OCI-LY7 (cell line): Measurements from ENCODE around the gene ATP9A. TPM values are rescaled to one million over a fixed set of nuclear protein-coding genes. Genes with fewer than 3 reads are reported as not detected.
"Not testable (repeated sequence)": the region's sequence is repeated elsewhere in the genome, so short reads cannot be mapped to it uniquely, and the experiment has no call there.

Source experiments
- BruUV-seq: library from RNA; stranded (reverse); fragments of 400-500 nt; replicated peaks from 2 replicates; lab custom pipeline; 2021; lab: Mats Ljungman, UMichigan
- CTCF ChIA-PET: fragments of 300-600 bp; sonication (Branson Sonifier 250); formaldehyde crosslinking; loops from one replicate; lab custom pipeline; 2022; ENCODE audit warnings: antibody characterized with exemption; ENCODE audit not compliant: unreplicated experiment; lab: Charles Lee
- POLR2A ChIA-PET: fragments of 300-600 bp; sonication (Branson Sonifier 250); formaldehyde crosslinking; loops from one replicate; lab custom pipeline; 2022; ENCODE audit warnings: antibody characterized with exemption; lab: Charles Lee
- DNase-seq: peaks from one replicate; pipeline ENCODE4 v3.0.0-alpha.2; 2015; ENCODE audit warnings: low spot score
- H2AFZ ChIP-seq: fragments of 200-600 bp; sonication (generic), shearing (Covaris generic); 2 replicates; pipeline ENCODE4 v1.6.1; 2014; ENCODE audit warnings: mild to moderate bottlenecking, antibody characterized with exemption, low read length, moderate library complexity
- H3K27ac ChIP-seq: fragments of 200-600 bp; sonication (generic); 2 replicates; pipeline ENCODE4 v1.5.1; 2014; ENCODE audit warnings: mixed run types, low read depth, mild to moderate bottlenecking, moderate library complexity, low read length, inconsistent platforms; ENCODE audit not compliant: poor library complexity, severe bottlenecking
- H3K36me3 ChIP-seq: fragments of 200-600 bp; sonication (generic); 2 replicates; pipeline ENCODE4 v1.6.1; 2014; ENCODE audit warnings: mild to moderate bottlenecking, antibody characterized with exemption, low read length, moderate library complexity, mixed read lengths; ENCODE audit not compliant: insufficient read depth
- H3K4me1 ChIP-seq: fragments of 200-600 bp; sonication (generic); 2 replicates; pipeline ENCODE4 v1.5.1; 2014; ENCODE audit warnings: mild to moderate bottlenecking, low read length; ENCODE audit not compliant: insufficient read depth, poor library complexity, severe bottlenecking
- H3K4me2 ChIP-seq: fragments of 200-600 bp; sonication (generic); 2 replicates; pipeline ENCODE4 v1.6.1; 2014; ENCODE audit warnings: mild to moderate bottlenecking, low read length
- H3K4me3 ChIP-seq: fragments of 200-600 bp; sonication (generic); 2 replicates; pipeline ENCODE4 v1.5.1; 2014; ENCODE audit warnings: mild to moderate bottlenecking, low read depth, low read length; ENCODE audit not compliant: poor library complexity, severe bottlenecking
- H3K79me2 ChIP-seq: fragments of 200-600 bp; sonication (generic); 2 replicates; pipeline ENCODE4 v1.6.1; 2016; ENCODE audit warnings: low read depth, mild to moderate bottlenecking, low read length, moderate library complexity, mixed read lengths; ENCODE audit not compliant: insufficient read depth
- H3K9me2 ChIP-seq: fragments of 200-600 bp; sonication (generic); 2 replicates; pipeline ENCODE4 v1.6.1; 2016; ENCODE audit warnings: mild to moderate bottlenecking, low read length, mixed read lengths; ENCODE audit not compliant: insufficient read depth
- H3K9me3 ChIP-seq: fragments of 200-600 bp; sonication (generic); 2 replicates; pipeline ENCODE4 v1.6.1; 2014; ENCODE audit warnings: mild to moderate bottlenecking, mixed run types, low read length, mixed read lengths
- H4K20me1 ChIP-seq: fragments of 200-600 bp; sonication (generic); 2 replicates; pipeline ENCODE4 v1.6.1; 2014; ENCODE audit warnings: mild to moderate bottlenecking, antibody characterized with exemption, low read length, moderate library complexity, mixed read lengths; ENCODE audit not compliant: insufficient read depth
- CTCF ChIP-seq: fragments of 200-600 bp; sonication (generic); conservative IDR thresholded peaks from 2 replicates; pipeline ENCODE4 v1.5.1; 2014; ENCODE audit warnings: mild to moderate bottlenecking, antibody characterized with exemption, low read length, moderate library complexity, mixed read lengths
- EZH2phosphoT487 ChIP-seq: fragments of 200-600 bp; sonication (generic); IDR thresholded peaks from 2 replicates; pipeline ENCODE4 v1.6.1; 2018; ENCODE audit warnings: low read depth, borderline replicate concordance, mild to moderate bottlenecking, mixed run types, antibody characterized with exemption, low read length, moderate library complexity, mixed read lengths
- intact Hi-C: fragments of 100-400 bp; cut with micrococcal nuclease; formaldehyde crosslinking; loops from one replicate; pipeline ENCODE4 v1.10.0; 2022; ENCODE audit not compliant: unreplicated experiment
- total RNA-seq, 2 experiments: library from RNA; depleted of rRNA in 1 of 2; stranded (reverse); fragments of >200 nt in 1 of 2; shearing (Covaris generic) in 1 of 2; gene quantifications; 2 replicates each; pipeline ENCODE4 v1.2.3, GENCODE V29; 2014 to 2022

The ATP9A gene
- total RNA-seq, 2 experiments from 2014 or later = 0.67 to 0.85 TPM

GRCh38 chr20:51688600-51689244, 79.5 kb downstream of the ATP9A start:
- no peaks in the 10 kb centered on the region for H3K9me3 ChIP-seq
- H3K79me2 ChIP-seq = no peaks in the 10 kb centered on the region
- ChIA-PET CTCF (no interaction called here), POLR2A (interaction anchor here (0.7 kb wide), 1 partner anchor 849 kb away, joined by 3 read pairs; no protein-coding TSS in a partner anchor)
- H3K36me3 ChIP-seq = no peaks in the 10 kb centered on the region
- no peak overlapping the region for H3K4me2 ChIP-seq
- DNase-seq = no peak
- no peaks in the 10 kb centered on the region for H3K9me2 ChIP-seq
- H3K4me1 ChIP-seq = peaks cover 35% of the 10 kb centered on the region
- no peaks in the 10 kb centered on the region for H4K20me1 ChIP-seq
- no peak for TF ChIP-seq CTCF
- no peak for TF ChIP-seq EZH2phosphoT487
- H3K27ac ChIP-seq = no peak overlapping the region
- H2AFZ ChIP-seq = no peak overlapping the region
- BruUV-seq = no TSS peak
- intact Hi-C loops = no loop called here
- no peak overlapping the region for H3K4me3 ChIP-seq

GRCh38 chr20:51687630-51688029, 80.6 kb downstream of the ATP9A start:
- Histone ChIP-seq H4K20me1 (no peaks in the 10 kb centered on the region), H3K9me3 (no peaks in the 10 kb centered on the region), H3K4me3 (no peak overlapping the region), H3K27ac (no peak overlapping the region), H3K4me1 (peaks cover 38% of the 10 kb centered on the region), H2AFZ (no peak overlapping the region), H3K36me3 (no peaks in the 10 kb centered on the region), H3K9me2 (no peaks in the 10 kb centered on the region), H3K79me2 (no peaks in the 10 kb centered on the region), H3K4me2 (no peak overlapping the region)
- no peak for TF ChIP-seq EZH2phosphoT487
- no peak for TF ChIP-seq CTCF
- no TSS peak for BruUV-seq
- intact Hi-C loops = no loop called here
- ChIA-PET POLR2A (no interaction called here), CTCF (no interaction called here)
- DNase-seq = no peak

GRCh38 chr20:51687108-51687507, 81.1 kb downstream of the ATP9A start:
- no peak overlapping the region for H3K4me2 ChIP-seq
- ChIA-PET POLR2A (no interaction called here), CTCF (no interaction called here)
- DNase-seq = no peak
- H3K9me3 ChIP-seq = no peaks in the 10 kb centered on the region
- no peak overlapping the region; the same call in 1 of the 2 replicates for H2AFZ ChIP-seq
- no peaks in the 10 kb centered on the region for H3K79me2 ChIP-seq
- no peaks in the 10 kb centered on the region for H3K9me2 ChIP-seq
- no peaks in the 10 kb centered on the region for H4K20me1 ChIP-seq
- H3K4me1 ChIP-seq = peaks cover 38% of the 10 kb centered on the region
- no peak overlapping the region for H3K4me3 ChIP-seq
- intact Hi-C loops = no loop called here
- H3K27ac ChIP-seq = no peak overlapping the region
- BruUV-seq = no TSS peak
- TF ChIP-seq EZH2phosphoT487 (no peak), CTCF (no peak)
- no peaks in the 10 kb centered on the region for H3K36me3 ChIP-seq

GRCh38 chr20:51685494-51685893, 82.7 kb downstream of the ATP9A start:
- H3K79me2 ChIP-seq, H4K20me1 ChIP-seq, H3K9me2 ChIP-seq, POLR2A ChIA-PET, DNase-seq, H3K9me3 ChIP-seq, BruUV-seq, intact Hi-C loops, CTCF ChIA-PET, H3K36me3 ChIP-seq: not testable (repeated sequence)
- Histone ChIP-seq H3K4me1 (peaks cover 40% of the 10 kb centered on the region), H3K4me2 (peak overlapping the region; percentile 63), H3K27ac (peak overlapping the region; percentile 67), H2AFZ (peak overlapping the region; percentile 91), H3K4me3 (peak overlapping the region; percentile 41)
